NCI-H510A (cell line): Measurements from ENCODE around the gene ADAMTS9.

Experiments used
- DNase-seq: peaks from one replicate; lab custom pipeline; 2025; lab: John Stamatoyannopoulos, UW

Gene ADAMTS9

GRCh38 chr3:64536166-64536565 is 151.6 kb downstream of the ADAMTS9 start:
- DNase-seq = no peak

- DNase-seq = peak; percentile 73
Observed at GRCh38 chr3:64533617-64534317, 154.0 kb downstream of the ADAMTS9 start.

GRCh38 chr3:64530434-64531049 is 157.3 kb downstream of the ADAMTS9 start:
- DNase-seq = no peak

- no peak for DNase-seq
Observed at GRCh38 chr3:64523324-64523723, 164.5 kb downstream of the ADAMTS9 start.

GRCh38 chr3:64520334-64520733 is 167.5 kb downstream of the ADAMTS9 start:
- no peak for DNase-seq

- no peak for DNase-seq
Observed at GRCh38 chr3:64518950-64519349, 168.8 kb downstream of the ADAMTS9 start.

- no peak for DNase-seq
Observed at GRCh38 chr3:64518496-64518895, 169.3 kb downstream of the ADAMTS9 start.

GRCh38 chr3:64514889-64515288 is 172.9 kb downstream of the ADAMTS9 start:
- no peak for DNase-seq

- DNase-seq = no peak
Observed at GRCh38 chr3:64509206-64509605, 178.6 kb downstream of the ADAMTS9 start.

- no peak for DNase-seq
Observed at GRCh38 chr3:64508140-64508539, 179.7 kb downstream of the ADAMTS9 start.

- DNase-seq = no peak
Observed at GRCh38 chr3:64506255-64506654, 181.5 kb downstream of the ADAMTS9 start.

- no peak for DNase-seq
Observed at GRCh38 chr3:64505419-64505818, 182.4 kb downstream of the ADAMTS9 start.

- DNase-seq = no peak
Observed at GRCh38 chr3:64502284-64502683, 185.5 kb downstream of the ADAMTS9 start.

GRCh38 chr3:64501298-64501906 is 186.4 kb downstream of the ADAMTS9 start:
- DNase-seq = no peak

- DNase-seq = no peak
Observed at GRCh38 chr3:64496786-64497490, 190.9 kb downstream of the ADAMTS9 start.

- DNase-seq = no peak
Observed at GRCh38 chr3:64495781-64496334, 191.9 kb downstream of the ADAMTS9 start.

GRCh38 chr3:64495121-64495780 is 192.5 kb downstream of the ADAMTS9 start:
- DNase-seq = no peak

GRCh38 chr3:64494526-64494925 is 193.3 kb downstream of the ADAMTS9 start:
- DNase-seq = no peak

GRCh38 chr3:64493149-64493548 is 194.7 kb downstream of the ADAMTS9 start:
- no peak for DNase-seq

GRCh38 chr3:64491843-64492242 is 196.0 kb downstream of the ADAMTS9 start:
- no peak for DNase-seq

- DNase-seq = no peak
Observed at GRCh38 chr3:64490180-64490724, 197.5 kb downstream of the ADAMTS9 start.
